Measurements from ENCODE around the gene CDH13. TPM values are rescaled to one million over a fixed set of nuclear protein-coding genes. Genes with fewer than 3 reads are reported as not detected.

The CDH13 gene
- total RNA-seq, 4 donors from 2014 or later = 3.4 to 14.8 (median 6.5) TPM

DNA sequence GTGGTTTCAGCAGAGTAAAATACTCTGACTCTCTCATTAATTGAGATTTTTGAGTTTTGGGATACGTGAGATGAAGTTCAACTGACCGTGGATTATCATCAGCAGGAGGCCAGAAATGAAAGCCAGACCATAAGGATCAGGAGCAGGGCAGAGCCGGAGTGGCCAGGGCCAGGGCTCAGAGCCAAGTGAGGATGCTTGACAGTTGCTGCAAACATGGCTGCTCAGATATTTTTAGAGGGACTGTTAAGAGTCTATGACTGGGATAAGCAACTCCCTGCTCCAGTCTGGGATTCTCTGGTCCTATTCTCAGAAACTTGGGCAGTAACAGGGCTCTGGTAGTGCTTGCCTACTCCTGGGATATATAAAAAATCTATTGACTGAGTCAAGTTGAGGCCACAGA is 17.6 kb upstream of the CDH13 start:
- no peak for DNase-seq
- no peaks in the 10 kb centered on the region for H3K4me1 ChIP-seq
- H3K9me3 ChIP-seq = no peaks in the 10 kb centered on the region
- TF ChIP-seq, protein P1, sequence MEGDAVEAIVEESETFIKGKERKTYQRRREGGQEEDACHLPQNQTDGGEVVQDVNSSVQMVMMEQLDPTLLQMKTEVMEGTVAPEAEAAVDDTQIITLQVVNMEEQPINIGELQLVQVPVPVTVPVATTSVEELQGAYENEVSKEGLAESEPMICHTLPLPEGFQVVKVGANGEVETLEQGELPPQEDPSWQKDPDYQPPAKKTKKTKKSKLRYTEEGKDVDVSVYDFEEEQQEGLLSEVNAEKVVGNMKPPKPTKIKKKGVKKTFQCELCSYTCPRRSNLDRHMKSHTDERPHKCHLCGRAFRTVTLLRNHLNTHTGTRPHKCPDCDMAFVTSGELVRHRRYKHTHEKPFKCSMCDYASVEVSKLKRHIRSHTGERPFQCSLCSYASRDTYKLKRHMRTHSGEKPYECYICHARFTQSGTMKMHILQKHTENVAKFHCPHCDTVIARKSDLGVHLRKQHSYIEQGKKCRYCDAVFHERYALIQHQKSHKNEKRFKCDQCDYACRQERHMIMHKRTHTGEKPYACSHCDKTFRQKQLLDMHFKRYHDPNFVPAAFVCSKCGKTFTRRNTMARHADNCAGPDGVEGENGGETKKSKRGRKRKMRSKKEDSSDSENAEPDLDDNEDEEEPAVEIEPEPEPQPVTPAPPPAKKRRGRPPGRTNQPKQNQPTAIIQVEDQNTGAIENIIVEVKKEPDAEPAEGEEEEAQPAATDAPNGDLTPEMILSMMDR (IDR thresholded peaks at IDR 0.05) = no peak
- no peak for TF ChIP-seq POLR2A (IDR thresholded peaks at IDR 0.05)
- no peak overlapping the region for H3K4me3 ChIP-seq (replicated peaks in 1 of 3)
- H3K27me3 ChIP-seq = no peaks in the 10 kb centered on the region
- no peak overlapping the region for H3K27ac ChIP-seq
- H3K36me3 ChIP-seq = no peaks in the 10 kb centered on the region
- intact Hi-C loops (cut with DNase I) = no loop called here
- WGBS, 2 donors = 60 to 65% methylated on average over 3 of the region's 3 CpGs

DNA sequence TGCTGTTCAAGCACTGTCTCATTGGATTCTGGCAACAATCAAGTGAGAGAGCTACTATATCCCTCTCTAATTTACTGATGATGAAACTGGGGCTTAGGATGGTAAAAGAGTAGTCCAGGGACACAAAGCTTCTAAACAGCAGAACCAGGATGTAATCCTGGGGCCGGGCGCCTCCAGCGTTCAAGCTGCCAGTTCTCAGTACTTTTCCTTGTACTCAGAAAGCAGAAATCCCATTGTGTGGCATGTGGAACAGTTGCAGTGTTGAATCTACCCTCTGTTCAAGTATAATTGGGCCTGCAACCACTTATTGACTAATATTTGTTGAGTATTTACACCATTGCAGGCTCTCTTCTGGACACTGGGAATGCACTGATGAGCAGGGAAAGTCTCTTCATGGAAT is 14.5 kb upstream of the CDH13 start:
- no peak for TF ChIP-seq POLR2A (IDR thresholded peaks at IDR 0.05)
- TF ChIP-seq, protein P1 (IDR thresholded peaks at IDR 0.05) = no peak
- no peaks in the 10 kb centered on the region for H3K27me3 ChIP-seq
- H3K36me3 ChIP-seq = no peaks in the 10 kb centered on the region
- H3K9me3 ChIP-seq = no peaks in the 10 kb centered on the region
- H3K27ac ChIP-seq = no peak overlapping the region
- intact Hi-C loops (cut with DNase I) = no loop called here
- no peak overlapping the region for H3K4me3 ChIP-seq (replicated peaks in 1 of 3)
- WGBS, 2 donors = 69 to 74% methylated on average over 3 of the region's 3 CpGs
- H3K4me1 ChIP-seq = no peaks in the 10 kb centered on the region
- DNase-seq = no peak

DNA sequence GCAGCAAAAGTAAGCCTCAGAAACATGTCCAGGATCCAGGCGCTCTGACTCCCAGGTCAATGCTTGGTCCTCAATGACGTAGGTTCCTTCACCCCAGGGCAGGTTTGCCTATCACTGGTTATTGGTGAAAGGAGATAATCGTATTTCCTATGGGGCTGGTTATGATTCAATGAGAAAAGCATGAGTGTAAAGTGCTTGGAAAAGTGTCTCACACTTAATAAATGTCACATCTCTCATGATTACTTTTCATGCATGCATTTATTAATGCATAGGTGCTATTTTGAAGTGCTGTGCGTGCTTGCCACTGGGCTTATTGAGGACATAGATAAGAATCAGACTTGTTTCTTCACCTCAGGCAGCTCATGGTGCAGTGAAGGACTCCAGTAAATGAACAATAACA is 10.4 kb upstream of the CDH13 start:
- no peaks in the 10 kb centered on the region for H3K27me3 ChIP-seq
- no peaks in the 10 kb centered on the region for H3K9me3 ChIP-seq
- no peak overlapping the region for H3K27ac ChIP-seq
- WGBS, 2 donors = 83% methylated on average over 4 of the region's 4 CpGs
- DNase-seq = no peak
- H3K4me3 ChIP-seq (replicated peaks in 1 of 3) = no peak overlapping the region
- intact Hi-C loops (cut with DNase I) = no loop called here
- no peaks in the 10 kb centered on the region for H3K36me3 ChIP-seq
- no peaks in the 10 kb centered on the region for H3K4me1 ChIP-seq
- TF ChIP-seq, protein P1 (IDR thresholded peaks at IDR 0.05) = no peak
- no peak for TF ChIP-seq POLR2A (IDR thresholded peaks at IDR 0.05)

DNA sequence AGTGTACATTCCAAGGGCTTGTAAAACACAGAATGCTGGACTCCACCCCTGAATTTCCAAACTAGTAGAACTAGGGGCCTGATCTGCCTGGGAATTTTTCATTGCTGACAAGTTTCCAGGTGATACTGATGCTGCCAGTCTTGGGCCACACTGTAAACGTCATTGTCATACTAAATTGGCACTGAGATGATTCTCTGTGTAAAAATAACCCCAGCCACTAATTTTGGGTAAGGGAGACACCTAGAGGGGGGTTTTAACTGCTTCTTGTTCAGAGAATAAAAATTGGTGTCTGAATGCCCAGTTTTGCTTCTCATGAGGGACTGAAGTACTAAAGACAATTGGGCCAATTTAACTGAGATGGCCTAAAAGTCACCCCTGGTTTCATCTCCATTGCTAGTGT is 5.0 kb upstream of the CDH13 start:
- DNase-seq = no peak
- Histone ChIP-seq H3K27me3 (peaks cover 6% of the 10 kb centered on the region), H3K36me3 (no peaks in the 10 kb centered on the region), H3K9me3 (no peaks in the 10 kb centered on the region), H3K4me1 (peaks cover under 1 to 1% of the 10 kb centered on the region in 2 donors), H3K27ac (no peak overlapping the region), H3K4me3 (replicated peaks in 1 of 3) (no peak overlapping the region)
- WGBS, 2 donors = 30 to 33% methylated on average over 1 of the region's 1 CpG
- TF ChIP-seq, protein P1 (IDR thresholded peaks at IDR 0.05) = no peak
- no peak for TF ChIP-seq POLR2A (IDR thresholded peaks at IDR 0.05)
- intact Hi-C loops (cut with DNase I) = no loop called here

DNA sequence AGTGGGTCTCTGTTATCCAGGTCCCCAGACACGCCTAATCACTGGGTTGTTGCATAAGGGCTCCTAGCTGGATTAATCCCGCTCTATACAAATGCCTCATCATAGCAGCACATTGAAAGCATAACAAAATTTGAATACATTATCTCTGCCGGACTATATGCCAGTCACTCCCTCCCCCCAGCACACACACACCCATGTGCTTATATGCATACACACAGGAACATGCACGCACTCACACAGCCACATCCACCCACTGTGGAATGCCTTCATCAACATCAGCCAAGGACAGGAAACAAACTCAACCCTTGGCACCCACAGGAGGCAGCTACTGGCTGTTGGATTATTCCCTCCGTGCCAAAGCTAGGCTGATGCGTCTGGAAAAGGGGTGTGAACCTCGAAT is 3.5 kb upstream of the CDH13 start:
- Histone ChIP-seq H3K4me3 (replicated peaks in 1 of 3) (no peak overlapping the region), H3K9me3 (no peaks in the 10 kb centered on the region), H3K4me1 (peaks cover 11 to 12% of the 10 kb centered on the region in 2 donors), H3K27ac (no peak overlapping the region), H3K36me3 (no peaks in the 10 kb centered on the region), H3K27me3 (peaks cover 20% of the 10 kb centered on the region)
- no peak for DNase-seq
- intact Hi-C loops (cut with DNase I) = no loop called here
- WGBS, 2 donors = 84% methylated on average over 7 of the region's 7 CpGs
- TF ChIP-seq, protein P1 (IDR thresholded peaks at IDR 0.05) = no peak
- TF ChIP-seq POLR2A (IDR thresholded peaks at IDR 0.05) = no peak

All from thyroid gland (tissue), 4 donors.